Prostate gland (tissue), 2 donors: Measurements from ENCODE around the gene MT1F.

ENCODE experiments used
- POLR2A ChIP-seq: fragments of 450-650 bp; IDR thresholded peaks from one replicate; pipeline ENCODE4 v1.6.1; 2016; ENCODE audit warnings: antibody characterized with exemption, mild to moderate bottlenecking
- POLR2AphosphoS5 ChIP-seq: sonication (generic); formaldehyde crosslinking; IDR thresholded peaks from one replicate; pipeline ENCODE4 v1.6.1; 2017; ENCODE audit warnings: antibody characterized with exemption
- TF ChIP-seq, protein P1 (sequence below), 4 experiments: fragments of 200-600 bp in 2 of 4; fragments of 450-650 bp in 2 of 4; sonication (generic) in 2 of 4; IDR thresholded peaks; 1 replicate in 3 of 4; 2 replicates in 1 of 4; pipeline ENCODE4 v1.5.1; 2016 to 2019; ENCODE audit warnings: antibody characterized with exemption in 4 of 4, mild to moderate bottlenecking in 2 of 4, moderate library complexity in 2 of 4

DNA sequence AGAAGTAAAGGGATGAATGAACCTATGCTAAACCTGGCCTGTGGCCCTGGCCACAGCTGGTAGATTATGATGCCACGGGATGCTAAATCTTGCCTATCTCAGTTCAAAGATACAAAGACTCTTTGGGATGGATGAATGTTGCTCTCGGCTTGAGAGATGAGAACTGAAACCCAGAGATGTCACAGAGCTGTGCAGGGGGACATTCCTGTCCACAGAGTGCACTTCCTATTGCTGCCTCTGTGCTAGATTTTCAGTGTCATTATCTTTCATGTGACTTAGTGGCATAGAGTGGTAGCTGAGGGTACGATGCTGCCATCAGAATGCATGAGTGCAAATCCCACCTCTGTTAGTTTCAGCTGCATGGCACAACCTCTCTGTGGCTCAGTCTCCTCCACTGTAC is 27.6 kb upstream of the MT1F start:
- TF ChIP-seq POLR2AphosphoS5 (no peak), POLR2A (no peak)
- TF ChIP-seq, protein P1, sequence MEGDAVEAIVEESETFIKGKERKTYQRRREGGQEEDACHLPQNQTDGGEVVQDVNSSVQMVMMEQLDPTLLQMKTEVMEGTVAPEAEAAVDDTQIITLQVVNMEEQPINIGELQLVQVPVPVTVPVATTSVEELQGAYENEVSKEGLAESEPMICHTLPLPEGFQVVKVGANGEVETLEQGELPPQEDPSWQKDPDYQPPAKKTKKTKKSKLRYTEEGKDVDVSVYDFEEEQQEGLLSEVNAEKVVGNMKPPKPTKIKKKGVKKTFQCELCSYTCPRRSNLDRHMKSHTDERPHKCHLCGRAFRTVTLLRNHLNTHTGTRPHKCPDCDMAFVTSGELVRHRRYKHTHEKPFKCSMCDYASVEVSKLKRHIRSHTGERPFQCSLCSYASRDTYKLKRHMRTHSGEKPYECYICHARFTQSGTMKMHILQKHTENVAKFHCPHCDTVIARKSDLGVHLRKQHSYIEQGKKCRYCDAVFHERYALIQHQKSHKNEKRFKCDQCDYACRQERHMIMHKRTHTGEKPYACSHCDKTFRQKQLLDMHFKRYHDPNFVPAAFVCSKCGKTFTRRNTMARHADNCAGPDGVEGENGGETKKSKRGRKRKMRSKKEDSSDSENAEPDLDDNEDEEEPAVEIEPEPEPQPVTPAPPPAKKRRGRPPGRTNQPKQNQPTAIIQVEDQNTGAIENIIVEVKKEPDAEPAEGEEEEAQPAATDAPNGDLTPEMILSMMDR (IDR thresholded peaks at IDR 0.05): no peak
